8988T (cell line): ENCODE data around the gene GPR162.
"Not testable (repeated sequence)": the region's sequence is repeated elsewhere in the genome, so short reads cannot be mapped to it uniquely, and the experiment has no call there.

Experiments used
- DNase-seq: peaks from one replicate; pipeline ENCODE4 v3.0.0; 2011

GPR162 gene

GRCh38 chr12:6861391-6861790 is 39.8 kb downstream of the GPR162 start:
- no peak for DNase-seq

GRCh38 chr12:6863033-6863432 is 41.4 kb downstream of the GPR162 start:
- DNase-seq, result no peak

GRCh38 chr12:6863586-6864321 is 42.1 kb downstream of the GPR162 start:
- DNase-seq, result no peak

- DNase-seq, result not testable (repeated sequence)
Observed at GRCh38 chr12:6865307-6865706, 43.7 kb downstream of the GPR162 start.

GRCh38 chr12:6866163-6866919 is 44.7 kb downstream of the GPR162 start:
- DNase-seq, result no peak

- no peak for DNase-seq
Observed at GRCh38 chr12:6866920-6867412, 45.3 kb downstream of the GPR162 start.

GRCh38 chr12:6867413-6868210 is 46.0 kb downstream of the GPR162 start, which contains the start of gene TPI1:
Gene TPI1 (plus strand): TSS chr12:6867531. CDS start chr12:6867567, 36 bp downstream.
- peak; percentile 71 for DNase-seq

GRCh38 chr12:6868211-6869048 is 46.8 kb downstream of the GPR162 start:
- no peak for DNase-seq

- no peak for DNase-seq
Observed at GRCh38 chr12:6869049-6870021, 47.7 kb downstream of the GPR162 start.

GRCh38 chr12:6870304-6870703 is 48.7 kb downstream of the GPR162 start:
- DNase-seq, result not testable (repeated sequence)

GRCh38 chr12:6871052-6871957 is 49.7 kb downstream of the GPR162 start:
- peak; percentile 66 for DNase-seq

- peak; percentile 81 for DNase-seq
Observed at GRCh38 chr12:6872073-6873048, 50.7 kb downstream of the GPR162 start.

GRCh38 chr12:6873094-6874014 is 51.7 kb downstream of the GPR162 start, which contains the start of gene SPSB2:
Gene SPSB2 (minus strand): TSS chr12:6873303. CDS start chr12:6872901, 402 bp downstream.
- peak; percentile 81 for DNase-seq

- DNase-seq, result not testable (repeated sequence)
Observed at GRCh38 chr12:6874015-6874368, 52.4 kb downstream of the GPR162 start.
